Esophagus muscularis mucosa (tissue), 4 donors: ENCODE data around the gene AKAP6. TPM values are rescaled to one million over a fixed set of nuclear protein-coding genes. Genes with fewer than 3 reads are reported as not detected.

Experiments used
- DNase-seq: peaks from one replicate; pipeline ENCODE4 v3.0.0-alpha.2; 2017; ENCODE audit errors: extremely low spot score
- H3K27ac ChIP-seq, 4 donors: fragments of 200-600 bp; sonication (generic); replicated peaks in 1 of 4; 1 replicate in 3 of 4; 2 replicates in 1 of 4; pipeline ENCODE4 v1.5.1; 2016 to 2019; ENCODE audit warnings: mild to moderate bottlenecking in 1 of 4
- H3K27me3 ChIP-seq, 4 donors: fragments of 200-600 bp; sonication (generic); one replicate each; pipeline versions ENCODE4 v1.5.1 to v1.6.0; 2016 to 2019
- H3K36me3 ChIP-seq, 4 donors: fragments of 200-600 bp; sonication (generic); one replicate each; pipeline ENCODE4 v1.5.1; 2016 to 2019
- H3K4me1 ChIP-seq, 4 donors: fragments of 200-600 bp; sonication (generic); one replicate each; pipeline ENCODE4 v1.5.1; 2016 to 2019
- H3K4me3 ChIP-seq, 4 donors: fragments of 200-600 bp; sonication (generic); 1 replicate in 2 of 4; 2 replicates in 2 of 4; pipeline ENCODE4 v1.5.1; 2016 to 2019; ENCODE audit warnings: mild to moderate bottlenecking in 4 of 4, moderate library complexity in 1 of 4
- H3K9me3 ChIP-seq, 4 donors: fragments of 200-600 bp; sonication (generic); 1 replicate in 3 of 4; 2 replicates in 1 of 4; pipeline ENCODE4 v1.5.1; 2016 to 2019
- CTCF ChIP-seq, 3 experiments: fragments of 200-600 bp in 2 of 3; fragments of 450-650 bp in 1 of 3; sonication (generic) in 2 of 3; IDR thresholded peaks; one replicate each; pipeline ENCODE4 v1.5.1; 2017 to 2019; ENCODE audit warnings: antibody characterized with exemption in 3 of 3, mild to moderate bottlenecking in 2 of 3, moderate library complexity in 1 of 3
- EP300 ChIP-seq: sonication (generic); formaldehyde crosslinking; IDR thresholded peaks from one replicate; pipeline ENCODE4 v1.6.1; 2017; ENCODE audit warnings: antibody characterized with exemption
- POLR2A ChIP-seq: fragments of 450-650 bp; IDR thresholded peaks from one replicate; pipeline ENCODE4 v1.6.1; 2017; ENCODE audit warnings: antibody characterized with exemption, moderate library complexity, mild to moderate bottlenecking, low read depth
- POLR2AphosphoS5 ChIP-seq, 2 donors: sonication (generic); formaldehyde crosslinking; IDR thresholded peaks; one replicate each; pipeline ENCODE4 v1.6.1; 2017; ENCODE audit warnings: antibody characterized with exemption in 2 of 2
- WGBS: methylation state at CpG from one replicate; pipeline ENCODE4 v1.1.5; 2018; 5-methylcytosine and 5-hydroxymethylcytosine counted together
- intact Hi-C: fragments of 100-400 bp; cut with DNase I; formaldehyde crosslinking; loops from one replicate; pipeline ENCODE4 v1.15.1; 2023
- total RNA-seq, 4 donors: library from RNA; depleted of rRNA; stranded (reverse); fragments of >200 nt; gene quantifications; one replicate each; pipeline versions ENCODE4 v1.1.0 to v1.2.1, GENCODE V29; 2016

Gene AKAP6
- total RNA-seq, 4 donors from 2014 or later = 21.3 to 38.6 (median 31.5) TPM

- intact Hi-C loops = no loop called here
- no peak for DNase-seq
- H3K27me3 ChIP-seq = no peaks in the 10 kb centered on the region
- 60% methylated on average over 1 of the region's 1 CpG for WGBS
- no peaks in the 10 kb centered on the region for H3K9me3 ChIP-seq
- H3K36me3 ChIP-seq = no peaks in the 10 kb centered on the region
- peaks cover 0 to 7% (median under 1%) of the 10 kb centered on the region in 4 donors for H3K4me1 ChIP-seq
- no peak overlapping the region for H3K4me3 ChIP-seq
- no peak overlapping the region for H3K27ac ChIP-seq
- no peak for TF ChIP-seq POLR2AphosphoS5 (IDR thresholded peaks at IDR 0.05)
- TF ChIP-seq CTCF (IDR thresholded peaks at IDR 0.05) = no peak
- TF ChIP-seq POLR2A = no peak
- TF ChIP-seq EP300 = no peak
Observed at GRCh38 chr14:32662211-32662610, 333.1 kb downstream of the AKAP6 start.

GRCh38 chr14:32666308-32666707 is 337.2 kb downstream of the AKAP6 start:
- H3K9me3 ChIP-seq = no peaks in the 10 kb centered on the region
- H3K4me3 ChIP-seq = no peak overlapping the region
- no peaks in the 10 kb centered on the region for H3K27me3 ChIP-seq
- DNase-seq = no peak
- intact Hi-C loops = no loop called here
- TF ChIP-seq EP300 (no peak), POLR2AphosphoS5 (IDR thresholded peaks at IDR 0.05) (no peak), POLR2A (no peak), CTCF (IDR thresholded peaks at IDR 0.05) (no peak)
- no peak overlapping the region for H3K27ac ChIP-seq
- peaks cover 0 to 7% (median 0%) of the 10 kb centered on the region in 4 donors for H3K4me1 ChIP-seq
- H3K36me3 ChIP-seq = no peaks in the 10 kb centered on the region

- Histone ChIP-seq H3K4me3 (no peak overlapping the region), H3K27ac (no peak overlapping the region), H3K27me3 (no peaks in the 10 kb centered on the region), H3K4me1 (peaks cover 0 to 5% (median 0%) of the 10 kb centered on the region in 4 donors), H3K9me3 (peaks cover 0 to 4% (median 0%) of the 10 kb centered on the region in 4 donors), H3K36me3 (no peaks in the 10 kb centered on the region)
- no peak for DNase-seq
- no peak for TF ChIP-seq POLR2A
- TF ChIP-seq CTCF (IDR thresholded peaks at IDR 0.05) = no peak
- TF ChIP-seq EP300 = no peak
- TF ChIP-seq POLR2AphosphoS5 (IDR thresholded peaks at IDR 0.05) = no peak
- 87% methylated on average over 2 of the region's 2 CpGs for WGBS
- intact Hi-C loops = no loop called here
Observed at GRCh38 chr14:32667287-32667686, 338.2 kb downstream of the AKAP6 start.

GRCh38 chr14:32667791-32668190 is 338.7 kb downstream of the AKAP6 start:
- H3K4me3 ChIP-seq = no peak overlapping the region
- peaks cover 0 to under 1% (median 0%) of the 10 kb centered on the region in 4 donors for H3K4me1 ChIP-seq
- peaks cover 0 to 5% (median 0%) of the 10 kb centered on the region in 4 donors for H3K9me3 ChIP-seq
- DNase-seq = no peak
- no peak overlapping the region for H3K27ac ChIP-seq
- WGBS = 88% methylated on average over 1 of the region's 1 CpG
- TF ChIP-seq CTCF (IDR thresholded peaks at IDR 0.05) = no peak
- no peak for TF ChIP-seq POLR2AphosphoS5 (IDR thresholded peaks at IDR 0.05)
- no peak for TF ChIP-seq POLR2A
- TF ChIP-seq EP300 = no peak
- no peaks in the 10 kb centered on the region for H3K36me3 ChIP-seq
- H3K27me3 ChIP-seq = no peaks in the 10 kb centered on the region
- intact Hi-C loops = no loop called here

GRCh38 chr14:32669391-32669790 is 340.3 kb downstream of the AKAP6 start:
- no peaks in the 10 kb centered on the region for H3K4me1 ChIP-seq
- 55% methylated on average over 2 of the region's 2 CpGs for WGBS
- DNase-seq = no peak
- peaks cover 0 to 5% (median 0%) of the 10 kb centered on the region in 4 donors for H3K9me3 ChIP-seq
- TF ChIP-seq POLR2AphosphoS5 (IDR thresholded peaks at IDR 0.05) = no peak
- no peak for TF ChIP-seq CTCF (IDR thresholded peaks at IDR 0.05)
- TF ChIP-seq POLR2A = no peak
- TF ChIP-seq EP300 = no peak
- H3K27ac ChIP-seq = no peak overlapping the region
- H3K36me3 ChIP-seq = no peaks in the 10 kb centered on the region
- H3K27me3 ChIP-seq = no peaks in the 10 kb centered on the region
- H3K4me3 ChIP-seq = no peak overlapping the region
- intact Hi-C loops = no loop called here
